DND-41 (cell line): ENCODE results near the gene MSRB3.

Experiments
- ATAC-seq: fragments of 200-7000 bp; cut with Tn5 transposase; 3 replicates; pipeline ENCODE4 v1.9.1; 2021; ENCODE audit warnings: low read depth; ENCODE audit not compliant: insufficient read depth
- DNase-seq: peaks from one replicate; pipeline ENCODE4 v3.0.0-alpha.2; 2020
- H2AFZ ChIP-seq: 2 replicates; pipeline ENCODE4 v1.6.0; 2012; ENCODE audit warnings: low read depth, low read length
- H3K27ac ChIP-seq: 2 replicates; pipeline ENCODE4 v1.5.1; 2012; ENCODE audit warnings: low read length, inconsistent platforms
- H3K27me3 ChIP-seq: fragments of 200-600 bp; sonication (generic); 2 replicates; pipeline ENCODE4 v1.6.0; 2012; ENCODE audit warnings: low read length, mild to moderate bottlenecking, inconsistent platforms; ENCODE audit not compliant: insufficient read depth, poor library complexity
- H3K36me3 ChIP-seq: 2 replicates; pipeline ENCODE4 v1.5.1; 2012; ENCODE audit warnings: low read length, inconsistent platforms; ENCODE audit not compliant: insufficient read depth
- H3K4me1 ChIP-seq: 2 replicates; pipeline ENCODE4 v1.5.1; 2012; ENCODE audit warnings: mild to moderate bottlenecking, low read length; ENCODE audit not compliant: insufficient read depth
- H3K4me2 ChIP-seq: 2 replicates; pipeline ENCODE4 v1.6.0; 2012; ENCODE audit warnings: mild to moderate bottlenecking, moderate library complexity, low read length, inconsistent platforms; ENCODE audit not compliant: insufficient read depth
- H3K4me3 ChIP-seq, 2 experiments: fragments of 200-600 bp in 1 of 2; shearing (Covaris generic) in 1 of 2; 2 replicates each; pipeline ENCODE4 v1.5.1; 2012 to 2016; ENCODE audit warnings: inconsistent platforms in 2 of 2, low read length in 2 of 2, mild to moderate bottlenecking in 2 of 2, low read depth in 1 of 2, moderate library complexity in 1 of 2
- H3K79me2 ChIP-seq: 2 replicates; pipeline ENCODE4 v1.6.0; 2012; ENCODE audit warnings: low read length, inconsistent platforms; ENCODE audit not compliant: insufficient read depth
- H3K9ac ChIP-seq: 2 replicates; pipeline ENCODE4 v1.6.0; 2012; ENCODE audit warnings: low read depth, mild to moderate bottlenecking, inconsistent platforms, low read length, moderate library complexity
- H3K9me3 ChIP-seq: 2 replicates; pipeline ENCODE4 v1.5.1; 2012; ENCODE audit warnings: low read length, moderate library complexity, mild to moderate bottlenecking, inconsistent platforms; ENCODE audit not compliant: insufficient read depth, severe bottlenecking
- H4K20me1 ChIP-seq: 2 replicates; pipeline ENCODE4 v1.6.0; 2012; ENCODE audit warnings: low read length; ENCODE audit not compliant: insufficient read depth
- EZH2 ChIP-seq: IDR thresholded peaks from 3 replicates; pipeline ENCODE4 v1.6.1; 2012; ENCODE audit warnings: borderline replicate concordance, low read depth, mild to moderate bottlenecking, moderate library complexity, low read length, inconsistent platforms; ENCODE audit not compliant: severe bottlenecking
- TF ChIP-seq, protein P1 (sequence below): IDR thresholded peaks from 2 replicates; pipeline ENCODE4 v1.5.1; 2012; ENCODE audit warnings: borderline replicate concordance, low read length, moderate library complexity, mild to moderate bottlenecking; ENCODE audit not compliant: poor library complexity, severe bottlenecking; ENCODE audit errors: extremely low read depth

MSRB3 gene

DNA sequence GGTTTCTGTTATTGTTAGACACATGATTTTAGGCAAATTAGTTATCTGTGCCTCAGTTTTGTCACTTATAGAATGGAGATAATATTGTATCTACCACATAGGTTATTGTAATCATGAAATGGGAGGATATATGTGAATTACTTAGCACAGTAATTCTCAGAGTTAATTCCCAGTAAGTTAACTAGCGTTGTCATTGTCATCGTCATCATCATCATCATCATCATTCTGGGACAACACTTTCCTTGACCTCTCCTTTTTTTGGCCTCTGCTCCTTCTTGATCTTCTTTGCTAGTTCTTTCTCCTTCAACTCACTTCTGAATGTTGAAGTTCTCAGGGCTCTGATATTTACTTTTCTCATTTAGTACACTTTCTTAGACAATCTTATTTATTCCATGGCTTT lies 13.8 kb downstream of the MSRB3 start:
- no peak overlapping the region for H2AFZ ChIP-seq
- H3K4me2 ChIP-seq = no peak overlapping the region
- no peak for DNase-seq
- no peak overlapping the region for H3K9ac ChIP-seq
- H3K27me3 ChIP-seq = no peaks in the 10 kb centered on the region
- no peak for ATAC-seq
- H3K36me3 ChIP-seq = no peaks in the 10 kb centered on the region
- H3K79me2 ChIP-seq = peaks cover 30% of the 10 kb centered on the region; the same call in 1 of the 2 replicates
- no peak overlapping the region for H3K4me3 ChIP-seq
- H3K9me3 ChIP-seq = no peaks in the 10 kb centered on the region
- TF ChIP-seq, protein P1, sequence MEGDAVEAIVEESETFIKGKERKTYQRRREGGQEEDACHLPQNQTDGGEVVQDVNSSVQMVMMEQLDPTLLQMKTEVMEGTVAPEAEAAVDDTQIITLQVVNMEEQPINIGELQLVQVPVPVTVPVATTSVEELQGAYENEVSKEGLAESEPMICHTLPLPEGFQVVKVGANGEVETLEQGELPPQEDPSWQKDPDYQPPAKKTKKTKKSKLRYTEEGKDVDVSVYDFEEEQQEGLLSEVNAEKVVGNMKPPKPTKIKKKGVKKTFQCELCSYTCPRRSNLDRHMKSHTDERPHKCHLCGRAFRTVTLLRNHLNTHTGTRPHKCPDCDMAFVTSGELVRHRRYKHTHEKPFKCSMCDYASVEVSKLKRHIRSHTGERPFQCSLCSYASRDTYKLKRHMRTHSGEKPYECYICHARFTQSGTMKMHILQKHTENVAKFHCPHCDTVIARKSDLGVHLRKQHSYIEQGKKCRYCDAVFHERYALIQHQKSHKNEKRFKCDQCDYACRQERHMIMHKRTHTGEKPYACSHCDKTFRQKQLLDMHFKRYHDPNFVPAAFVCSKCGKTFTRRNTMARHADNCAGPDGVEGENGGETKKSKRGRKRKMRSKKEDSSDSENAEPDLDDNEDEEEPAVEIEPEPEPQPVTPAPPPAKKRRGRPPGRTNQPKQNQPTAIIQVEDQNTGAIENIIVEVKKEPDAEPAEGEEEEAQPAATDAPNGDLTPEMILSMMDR = no peak
- no peak for TF ChIP-seq EZH2
- H4K20me1 ChIP-seq = peaks cover 2% of the 10 kb centered on the region; the same call in 1 of the 2 replicates
- H3K4me1 ChIP-seq = 0 out of 2 replicates have a peak, but pooled peaks cover 3% of the 10 kb centered on the region
- no peak overlapping the region for H3K27ac ChIP-seq

DNA sequence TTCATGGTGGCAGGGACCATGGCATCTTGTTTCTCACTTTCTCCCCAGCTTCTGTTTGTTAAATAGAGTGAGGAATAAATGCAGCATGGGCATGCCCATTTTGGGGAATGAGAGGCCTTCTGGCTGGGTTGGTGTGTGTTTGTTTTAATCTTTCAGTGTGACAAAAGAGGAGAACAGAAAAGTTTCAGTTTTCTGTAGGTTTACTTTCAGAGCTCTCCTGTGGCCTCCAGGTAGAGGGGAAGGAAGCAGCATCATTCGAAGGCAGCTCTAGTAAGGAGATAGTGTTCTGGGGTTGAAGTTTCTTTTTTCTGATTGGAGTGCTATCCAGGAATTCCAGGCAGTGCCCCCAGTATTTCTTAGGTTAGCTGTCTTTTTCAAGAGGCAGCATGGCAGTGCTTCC lies 15.3 kb downstream of the MSRB3 start:
- H3K27ac ChIP-seq = no peak overlapping the region
- no peak overlapping the region for H3K4me2 ChIP-seq
- no peaks in the 10 kb centered on the region for H3K4me1 ChIP-seq
- no peaks in the 10 kb centered on the region for H3K27me3 ChIP-seq
- peaks cover 22% of the 10 kb centered on the region; the same call in 1 of the 2 replicates for H3K79me2 ChIP-seq
- H3K9me3 ChIP-seq = no peaks in the 10 kb centered on the region
- TF ChIP-seq, protein P1 = no peak
- no peak for TF ChIP-seq EZH2
- no peaks in the 10 kb centered on the region for H3K36me3 ChIP-seq
- no peak overlapping the region for H2AFZ ChIP-seq
- no peak for DNase-seq
- H4K20me1 ChIP-seq = peaks cover 2% of the 10 kb centered on the region; the same call in 1 of the 2 replicates
- no peak for ATAC-seq
- no peak overlapping the region for H3K9ac ChIP-seq
- no peak overlapping the region for H3K4me3 ChIP-seq

DNA sequence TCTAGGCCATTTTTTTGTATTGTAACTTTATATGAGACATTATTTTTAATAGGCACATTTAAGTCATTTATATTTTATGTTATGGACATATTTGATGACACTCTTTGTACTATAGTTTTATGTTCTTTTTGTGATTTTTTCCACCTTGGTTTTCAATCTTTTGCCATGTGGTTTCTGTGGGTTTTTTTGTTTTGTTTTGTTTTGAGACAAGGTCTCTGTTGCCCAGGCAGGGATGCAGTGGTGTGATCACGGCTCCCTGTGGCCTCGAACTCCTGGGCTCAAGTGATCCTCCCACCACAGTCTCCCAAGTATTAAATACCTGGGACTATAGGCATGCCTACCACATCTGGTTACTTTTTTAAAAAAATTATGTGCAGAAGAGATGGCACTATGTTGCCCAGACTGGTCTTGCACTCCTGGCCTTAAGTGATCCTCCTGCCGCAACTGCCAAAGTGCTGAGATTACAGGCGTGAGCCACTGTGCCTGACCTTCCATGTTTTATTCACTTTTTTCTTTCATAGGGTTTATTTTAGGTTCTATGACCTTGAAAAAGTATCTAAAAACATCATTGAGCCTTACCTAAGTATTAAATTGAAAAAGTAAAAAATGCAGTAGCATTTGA lies 16.3 kb downstream of the MSRB3 start:
- Histone ChIP-seq H3K9me3 (no peaks in the 10 kb centered on the region), H3K27ac (no peak overlapping the region), H2AFZ (no peak overlapping the region), H3K4me3 (no peak overlapping the region), H3K27me3 (no peaks in the 10 kb centered on the region), H3K4me2 (no peak overlapping the region), H3K9ac (no peak overlapping the region), H3K36me3 (no peaks in the 10 kb centered on the region), H3K79me2 (peaks cover 17% of the 10 kb centered on the region; the same call in 1 of the 2 replicates), H3K4me1 (no peaks in the 10 kb centered on the region), H4K20me1 (peaks cover 5% of the 10 kb centered on the region; the same call in 1 of the 2 replicates)
- DNase-seq (no peak), ATAC-seq (no peak)
- TF ChIP-seq, protein P1 = no peak
- no peak for TF ChIP-seq EZH2
